Stimulated activated CD4-positive, alpha-beta T cell treated with anti-CD3 and anti-CD28 coated beads, Interleukin-2, amount 100 ng/mL, for 4 hours (primary cell): Measurements from ENCODE around the gene NOSTRIN.
"Not testable (repeated sequence)": the region's sequence is repeated elsewhere in the genome, so short reads cannot be mapped to it uniquely, and the experiment has no call there.

Source experiments
- DNase-seq: peaks from one replicate; pipeline ENCODE4 v3.0.0-alpha.2; 2020; ENCODE audit warnings: low read depth

Gene NOSTRIN

DNA sequence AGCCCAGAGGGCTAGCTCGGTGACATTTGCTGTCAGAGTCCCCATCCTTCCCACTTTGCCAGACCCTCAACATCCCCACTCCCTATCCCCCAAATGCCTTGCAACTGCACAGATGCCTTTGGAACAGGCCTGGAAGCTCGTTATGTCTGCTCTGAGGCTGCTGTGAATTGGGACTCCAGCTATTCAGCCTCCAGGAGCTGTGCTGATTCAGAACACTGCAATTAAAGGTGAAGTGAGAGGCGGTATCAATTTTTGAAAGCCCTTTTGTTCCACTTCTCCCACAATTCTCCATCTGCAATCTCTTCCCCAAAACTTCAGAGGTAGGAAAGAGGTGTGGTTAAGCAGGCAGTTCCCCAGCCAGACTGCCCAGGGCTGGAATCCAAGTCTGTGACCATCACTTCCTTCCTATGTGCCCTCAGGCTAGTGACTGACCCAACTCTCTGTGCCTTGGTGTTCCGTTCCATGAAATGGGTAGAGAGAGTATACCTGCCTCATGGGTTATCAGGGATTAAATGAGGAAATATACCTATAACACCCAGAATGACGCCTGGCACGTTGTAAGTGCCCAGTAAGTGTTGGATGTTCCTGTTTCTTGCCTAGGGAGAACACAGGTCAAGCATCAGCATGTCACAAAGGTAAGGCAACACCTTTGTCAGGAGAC lies 17.5 kb downstream of the NOSTRIN start:
- no peak for DNase-seq

DNA sequence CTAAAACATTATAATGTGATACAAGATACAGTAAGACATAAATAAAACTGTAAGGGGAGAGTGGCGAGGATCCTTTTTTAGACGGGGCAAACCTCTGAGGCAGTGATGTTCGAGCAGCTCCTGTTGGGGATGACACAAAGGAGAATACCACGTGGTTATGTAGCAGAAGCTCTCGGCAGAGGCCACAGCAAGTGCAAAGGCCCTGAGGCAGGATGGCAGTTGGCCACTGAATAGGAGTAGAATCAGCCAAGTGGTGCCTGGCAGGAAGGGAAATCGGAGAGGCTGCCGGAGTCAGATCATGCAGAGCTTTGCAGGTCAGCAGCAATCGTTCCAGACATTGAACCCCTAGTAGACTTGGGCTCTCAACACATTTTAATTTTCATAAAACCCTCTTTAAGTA lies 19.1 kb downstream of the NOSTRIN start:
- no peak for DNase-seq

DNA sequence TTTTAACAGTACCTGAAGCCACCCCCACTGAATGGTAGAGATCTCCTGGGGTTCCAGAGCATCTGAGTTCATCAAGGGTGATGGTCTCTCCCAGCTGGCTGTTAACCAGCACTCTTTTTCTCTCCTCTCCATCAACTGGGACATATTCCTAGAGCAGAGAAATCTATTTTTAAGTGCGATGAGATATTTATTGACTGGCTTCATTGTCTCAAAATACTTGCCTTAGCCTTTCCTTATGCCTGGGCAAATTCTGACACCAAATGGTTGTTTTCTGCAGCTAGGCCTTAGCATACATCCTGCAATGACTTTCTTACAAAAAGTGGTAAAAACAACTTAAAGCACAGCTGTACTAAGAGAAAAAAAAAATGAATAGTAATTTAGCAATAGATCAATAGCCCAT lies 19.6 kb downstream of the NOSTRIN start:
- no peak for DNase-seq

DNA sequence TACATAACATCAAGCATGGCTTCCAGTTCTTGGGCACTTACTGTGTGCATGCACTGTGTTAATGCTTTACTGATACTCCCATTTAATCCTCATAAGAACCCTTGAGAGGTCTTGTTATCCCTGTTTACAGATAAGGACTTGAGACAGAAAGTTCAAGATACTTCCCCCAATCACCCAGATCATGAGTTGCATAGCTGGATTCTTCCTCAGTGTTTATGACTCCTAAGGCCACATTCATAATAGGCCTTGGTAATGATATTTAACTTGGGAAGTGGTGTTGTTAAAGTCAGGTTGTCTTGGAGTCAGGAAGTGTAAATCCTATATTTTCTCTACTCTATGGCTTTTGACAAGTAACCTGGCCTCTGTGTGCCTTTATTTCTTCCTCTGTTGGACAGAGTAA lies 22.7 kb downstream of the NOSTRIN start:
- DNase-seq: no peak

DNA sequence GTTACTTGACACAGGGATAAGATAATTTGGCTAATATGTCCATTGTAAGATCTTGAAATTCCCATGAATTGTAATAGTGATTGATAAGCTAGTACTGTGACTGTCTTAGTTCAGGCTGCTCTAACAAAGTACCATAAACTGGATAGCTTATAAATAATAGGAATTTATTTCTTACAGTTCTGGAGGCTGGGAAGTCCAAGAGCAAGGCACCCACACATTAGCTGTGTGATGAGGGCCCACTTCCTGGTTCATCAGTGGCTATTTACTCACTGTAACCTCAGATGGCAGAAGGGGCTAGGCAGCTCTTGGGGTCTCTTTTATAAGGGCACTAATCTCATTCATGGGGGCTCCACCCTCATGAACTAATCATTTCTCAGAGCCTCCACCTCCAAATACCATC lies 28.5 kb downstream of the NOSTRIN start:
- no peak for DNase-seq

DNA sequence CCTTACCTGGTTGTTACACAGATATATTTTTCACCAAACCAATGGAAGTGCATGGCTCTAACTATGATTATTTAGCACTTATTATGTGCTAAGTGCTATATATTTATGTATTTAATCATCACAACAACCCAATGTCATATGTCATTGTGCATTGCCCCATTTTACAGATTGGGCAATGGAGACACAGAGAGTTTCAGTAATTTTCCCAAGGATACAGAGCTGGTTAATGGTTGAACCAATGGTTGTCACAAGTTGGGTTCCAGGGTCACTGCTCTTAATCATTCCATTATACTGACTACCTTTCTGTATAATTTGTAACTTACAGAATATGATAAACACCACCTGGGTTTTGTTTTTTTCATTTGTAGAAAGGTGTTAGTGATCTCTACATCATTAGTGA lies 29.2 kb downstream of the NOSTRIN start:
- no peak for DNase-seq

DNA sequence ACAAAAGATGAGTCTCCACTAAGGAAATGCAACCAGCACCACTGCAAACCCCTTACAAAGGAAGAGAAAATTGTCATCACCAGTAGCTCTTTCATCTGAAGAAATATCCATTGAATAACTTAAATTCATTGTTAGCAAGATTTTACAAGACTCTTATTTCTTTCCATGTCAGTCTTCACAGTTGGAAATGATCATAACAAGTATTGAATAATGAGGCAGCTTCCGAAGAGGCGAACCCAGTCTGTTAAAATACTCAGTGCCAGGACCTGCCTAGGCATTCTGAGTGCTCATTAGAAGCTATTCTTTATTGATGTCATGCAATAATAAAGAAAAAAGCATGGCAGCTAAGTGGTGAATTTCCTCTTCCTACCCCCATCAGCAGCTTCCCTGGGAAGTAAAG lies 33.5 kb downstream of the NOSTRIN start:
- DNase-seq: no peak

DNA sequence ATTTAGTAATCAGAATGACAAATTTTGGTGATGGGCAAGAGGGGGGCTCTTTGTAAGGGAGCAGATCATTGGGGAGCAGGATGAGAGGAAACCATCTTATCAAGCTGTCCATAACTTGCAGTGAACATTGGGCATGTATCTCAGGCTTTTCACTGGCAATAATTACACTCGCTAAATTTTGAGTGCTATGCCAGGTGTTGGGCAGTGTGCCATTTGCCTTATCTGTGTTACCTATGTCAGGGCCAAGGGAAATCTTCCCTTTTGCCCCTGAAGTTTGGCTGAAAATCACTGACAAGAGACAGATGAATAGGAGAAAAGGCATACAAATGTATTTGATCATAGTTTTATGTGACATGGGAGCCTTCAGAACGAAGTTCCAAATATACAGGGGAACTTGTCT lies 39.0 kb downstream of the NOSTRIN start:
- no peak for DNase-seq

DNA sequence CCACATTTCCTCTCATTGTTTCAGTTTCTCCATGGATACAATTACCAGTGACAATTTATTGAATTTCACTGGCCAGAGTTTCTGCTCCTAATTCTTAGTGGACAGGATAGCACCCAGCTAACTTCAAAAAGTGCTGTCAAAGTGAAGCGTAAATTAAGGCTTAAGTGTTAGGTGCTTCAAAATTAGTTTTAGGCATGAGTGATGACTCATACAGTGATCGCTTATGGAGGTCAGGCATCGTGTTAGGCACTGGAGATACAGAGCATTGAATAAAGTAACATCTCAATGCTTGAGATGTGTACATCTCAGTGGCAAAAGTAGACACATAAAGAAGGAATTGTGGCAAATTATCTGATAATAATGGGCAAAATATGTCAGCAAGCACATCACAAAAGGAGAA lies 40.8 kb downstream of the NOSTRIN start:
- DNase-seq: no peak

DNA sequence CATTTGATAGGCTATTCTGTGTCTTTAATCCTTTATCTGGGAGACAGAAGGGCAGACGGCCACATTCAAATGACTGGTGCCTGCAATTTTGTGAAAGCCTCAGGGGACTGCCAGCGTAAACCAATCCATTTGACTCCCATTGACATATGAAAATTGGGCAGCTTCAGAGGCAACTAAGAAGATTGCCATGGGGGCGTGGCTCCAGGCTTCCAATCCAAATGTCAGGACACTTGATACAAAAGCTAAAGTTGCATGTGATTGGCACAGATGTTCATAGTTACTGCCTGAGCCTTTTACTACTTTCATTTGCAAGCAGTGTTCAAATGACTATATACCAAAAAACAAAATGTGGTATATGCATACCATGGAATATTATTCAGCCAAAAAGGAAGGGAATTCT lies 45.8 kb downstream of the NOSTRIN start:
- no peak for DNase-seq

DNA sequence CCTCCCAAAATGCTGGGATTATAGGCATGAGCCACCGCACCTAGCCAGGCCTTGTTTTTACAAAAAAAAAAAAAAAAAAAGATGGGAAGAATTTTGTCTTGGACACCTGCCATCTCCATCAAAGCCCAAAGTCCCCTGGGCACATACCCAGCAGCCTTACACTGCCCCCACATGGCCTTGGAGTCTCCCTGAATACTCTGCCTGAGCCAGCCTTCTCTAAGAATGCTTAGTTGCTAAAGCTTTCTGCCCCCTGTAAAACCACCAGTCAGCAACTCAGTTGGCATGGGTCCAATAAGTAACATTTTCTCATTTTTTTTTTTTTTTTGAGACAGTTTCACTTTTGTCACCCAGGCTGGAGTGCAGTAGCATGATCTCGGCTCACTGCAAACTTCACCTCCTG lies 47.2 kb downstream of the NOSTRIN start:
- DNase-seq: no peak

DNA sequence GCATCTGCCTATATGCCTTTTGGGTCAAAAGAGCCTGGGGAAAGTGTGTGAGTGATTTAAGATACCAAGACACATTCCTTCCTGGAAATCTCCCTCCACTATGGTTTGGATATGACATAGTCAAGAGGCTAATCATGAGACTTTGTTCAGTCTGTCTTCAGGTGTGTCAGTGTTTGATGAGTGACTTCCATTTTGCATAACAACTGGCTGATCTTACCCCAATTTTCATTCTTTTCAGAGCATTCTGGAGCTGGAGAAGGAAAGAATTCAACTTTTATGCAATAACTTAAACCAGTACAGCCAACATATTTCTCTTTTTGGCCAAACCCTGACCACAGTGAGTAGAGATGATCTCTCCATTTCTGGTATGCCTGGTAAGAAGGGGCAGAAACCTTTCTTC lies 48.4 kb downstream of the NOSTRIN start:
- DNase-seq: no peak

DNA sequence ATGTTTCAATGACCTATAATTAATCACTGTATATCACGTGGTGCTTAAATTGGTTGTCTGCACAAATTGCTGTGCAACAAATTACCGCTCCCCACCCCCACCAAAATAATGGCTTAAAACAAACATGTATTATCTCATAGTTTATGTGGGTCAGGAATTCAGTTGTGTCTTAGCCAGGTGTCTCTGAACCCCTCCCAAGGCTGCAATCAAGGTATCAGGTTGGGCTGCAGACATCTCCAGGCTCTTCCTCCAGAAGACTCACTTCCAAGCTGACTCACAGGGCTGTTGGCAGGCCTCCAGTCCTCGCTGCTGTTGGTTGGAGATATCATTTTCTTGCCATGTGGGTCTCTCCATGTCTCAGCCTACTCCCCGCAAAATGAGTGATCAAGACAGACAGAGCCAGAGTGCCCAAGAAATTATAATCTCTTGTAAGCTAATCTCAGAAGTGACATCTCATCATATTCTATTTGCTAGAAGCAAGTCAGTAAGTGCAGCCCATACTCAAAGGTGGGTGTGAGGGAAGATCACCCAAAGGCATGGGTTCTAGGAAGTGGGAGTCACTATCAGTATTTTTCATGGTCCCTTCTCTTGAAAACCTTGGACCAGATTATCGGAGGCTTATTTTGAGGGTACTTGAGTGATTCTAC lies 49.4 kb downstream of the NOSTRIN start:
- DNase-seq: no peak

DNA sequence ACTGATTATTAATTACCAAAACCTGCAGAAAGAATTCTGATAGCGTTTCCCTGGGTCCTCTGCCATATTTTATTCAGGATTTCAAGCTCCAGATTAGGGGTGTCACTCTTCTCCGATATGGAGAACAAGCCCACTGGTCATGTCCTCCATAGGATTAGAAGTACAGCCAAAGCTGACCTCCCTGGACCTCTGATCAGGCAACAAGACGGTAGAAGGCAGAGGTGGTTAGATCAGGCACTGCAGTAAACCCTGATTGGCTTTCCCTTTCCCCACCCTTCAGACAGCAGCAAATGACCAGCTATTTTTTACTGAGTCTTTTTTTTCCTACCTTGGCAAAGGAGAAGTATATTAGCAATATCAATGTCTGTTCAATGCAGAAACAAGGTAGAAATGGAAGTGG lies 50.0 kb downstream of the NOSTRIN start:
- DNase-seq: no peak

DNA sequence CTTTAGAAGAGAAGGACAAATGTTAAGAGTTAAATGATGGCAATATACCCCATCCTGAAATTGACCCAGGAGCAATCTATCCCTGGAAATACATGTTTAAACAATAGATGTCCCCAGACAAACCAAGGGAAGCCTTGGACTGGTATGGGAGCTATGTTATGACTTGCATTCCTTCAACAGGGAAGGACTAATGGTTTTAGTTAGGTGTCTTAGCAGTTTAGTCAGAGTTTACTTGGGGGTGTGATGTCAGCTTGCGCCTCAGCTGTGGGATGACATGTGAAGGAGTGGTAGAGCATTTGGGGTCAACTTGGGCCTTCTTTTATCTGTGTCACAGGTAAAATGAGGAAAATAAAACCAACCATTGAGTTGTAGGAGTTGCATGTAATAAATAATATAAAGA lies 51.0 kb downstream of the NOSTRIN start:
- DNase-seq: no peak

DNA sequence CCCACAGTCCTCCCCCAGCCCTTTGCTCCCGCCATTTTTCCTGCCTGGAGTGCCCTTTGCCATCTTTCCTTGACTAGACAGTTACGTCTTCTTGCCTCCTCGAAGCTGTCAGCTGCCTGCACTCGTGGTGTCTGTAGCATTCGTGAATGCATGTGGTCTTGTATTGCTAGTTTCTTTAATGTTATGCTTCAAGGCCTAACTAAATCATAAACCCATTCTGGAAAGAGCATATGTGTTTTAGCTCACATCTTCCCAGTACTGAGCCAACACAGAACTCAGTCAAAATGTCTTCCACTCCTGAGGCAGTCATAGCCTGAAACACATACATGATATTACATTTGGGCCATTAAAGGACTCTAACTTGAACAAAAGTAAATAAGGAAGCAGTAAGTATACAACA lies 52.2 kb downstream of the NOSTRIN start:
- DNase-seq: no peak

DNA sequence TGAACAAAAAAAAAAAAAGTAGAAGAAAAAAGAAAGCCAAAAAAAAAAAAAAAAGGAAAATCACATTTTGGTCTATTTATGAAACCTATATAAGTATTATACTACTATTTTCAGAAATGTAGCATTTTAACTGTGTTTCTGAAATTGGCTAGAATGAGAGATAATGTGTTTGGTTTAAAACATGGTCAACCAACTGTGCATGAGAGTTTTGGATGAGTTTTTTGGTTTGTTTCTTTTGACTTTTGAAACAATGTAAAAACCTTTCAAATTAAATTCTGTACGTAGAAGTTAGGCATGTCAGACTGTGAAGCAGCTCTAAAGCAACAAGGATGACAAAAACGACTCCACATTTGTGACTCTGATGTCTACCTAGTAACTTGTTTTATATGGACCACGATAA lies 53.2 kb downstream of the NOSTRIN start:
- DNase-seq: no peak

DNA sequence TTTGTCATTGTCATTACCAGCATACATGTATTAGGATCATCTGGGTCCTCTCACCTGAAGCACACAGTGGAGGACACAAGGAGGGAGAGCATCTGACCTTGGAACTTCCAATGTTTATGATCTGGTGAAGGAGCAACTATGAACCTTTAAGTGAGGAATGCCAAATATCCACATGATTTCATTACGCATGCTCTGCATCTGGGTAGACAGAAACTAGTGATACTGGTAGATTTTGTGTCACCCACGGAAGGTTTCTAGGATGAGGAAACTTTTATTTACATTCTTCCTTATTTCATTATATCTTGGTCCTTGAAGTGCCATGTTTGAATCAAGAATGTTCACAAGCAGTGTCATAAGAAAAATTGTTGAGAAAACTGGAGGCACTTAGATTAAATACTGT lies 55.7 kb downstream of the NOSTRIN start:
- no peak for DNase-seq

DNA sequence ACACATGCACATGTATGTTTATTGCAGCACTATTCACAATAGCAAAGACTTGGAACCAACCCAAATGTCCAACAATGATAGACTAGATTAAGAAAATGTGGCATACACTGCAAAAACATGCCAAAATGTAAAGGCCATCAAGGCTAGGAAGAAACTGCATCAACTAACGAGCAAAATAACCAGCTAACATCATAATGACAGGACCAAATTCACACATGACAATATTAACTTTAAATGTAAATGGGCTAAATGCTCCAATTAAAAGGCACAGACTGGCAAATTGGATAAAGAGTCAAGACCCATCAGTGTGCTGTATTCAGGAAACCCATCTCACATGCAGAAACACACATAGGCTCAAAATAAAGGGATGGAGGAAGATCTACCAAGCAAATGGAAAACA lies 64.7 kb downstream of the NOSTRIN start:
- DNase-seq: not testable (repeated sequence)

DNA sequence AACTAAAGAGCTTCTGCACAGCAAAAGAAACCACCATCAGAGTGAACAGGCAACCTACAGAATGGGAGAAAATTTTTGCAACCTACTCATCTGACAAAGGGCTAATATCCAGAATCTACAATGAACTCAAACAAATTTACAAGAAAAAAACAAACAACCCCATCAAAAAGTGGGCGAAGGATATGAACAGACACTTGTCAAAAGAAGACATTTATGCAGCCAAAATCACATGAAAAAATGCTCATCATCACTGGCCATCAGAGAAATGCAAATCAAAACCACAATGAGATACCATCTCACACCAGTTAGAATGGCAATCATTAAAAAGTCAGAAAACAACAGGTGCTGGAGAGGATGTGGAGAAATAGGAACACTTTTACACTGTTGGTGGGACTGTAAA lies 67.9 kb downstream of the NOSTRIN start:
- DNase-seq: not testable (repeated sequence)

DNA sequence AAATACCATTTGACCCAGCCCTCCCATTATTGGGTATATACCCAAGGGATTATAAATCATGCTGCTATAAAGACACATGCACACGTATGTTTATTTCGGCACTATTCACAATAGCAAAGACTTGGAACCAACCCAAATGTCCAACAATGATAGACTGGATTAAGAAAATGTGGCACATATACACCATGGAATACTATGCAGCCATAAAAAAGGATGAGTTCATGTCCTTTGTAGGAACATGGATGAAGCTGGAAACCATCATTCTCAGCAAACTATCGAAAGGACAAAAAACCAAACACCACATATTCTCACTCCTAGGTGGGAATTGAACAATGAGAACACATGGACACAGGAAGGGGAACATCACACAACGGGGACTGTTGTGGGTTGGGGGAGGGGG lies 68.4 kb downstream of the NOSTRIN start:
- not testable (repeated sequence) for DNase-seq

DNA sequence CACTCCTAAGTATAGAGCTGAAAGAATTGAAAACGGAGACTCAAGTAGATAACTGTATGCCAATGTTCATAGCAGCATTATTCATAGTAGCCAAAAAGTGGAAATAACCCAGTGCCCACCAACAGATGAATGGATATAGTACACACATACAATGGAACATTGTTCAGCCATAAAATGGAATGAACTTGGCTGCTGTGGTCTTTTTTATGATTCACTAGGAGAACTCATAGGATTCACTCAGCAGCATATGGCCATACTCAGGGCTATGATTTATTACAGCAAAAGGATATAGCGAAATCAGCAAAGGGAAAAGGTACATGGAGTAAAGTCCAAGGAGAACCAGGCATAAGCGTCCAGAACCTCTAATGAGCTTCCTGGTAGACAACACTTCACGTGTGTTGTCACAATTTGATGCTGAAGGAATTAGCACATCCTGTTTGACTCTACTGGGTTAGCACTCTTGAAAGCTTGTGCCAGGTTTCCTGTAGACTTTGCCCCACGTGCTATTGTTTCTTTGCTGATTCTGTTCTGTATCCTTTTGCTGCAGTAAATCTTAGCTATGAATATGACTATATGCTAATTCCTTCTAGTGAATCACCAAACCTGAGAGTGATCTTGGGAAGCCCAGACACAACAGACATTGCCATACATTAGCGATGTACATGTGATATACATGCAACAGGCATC lies 72.1 kb downstream of the NOSTRIN start:
- DNase-seq: no peak

DNA sequence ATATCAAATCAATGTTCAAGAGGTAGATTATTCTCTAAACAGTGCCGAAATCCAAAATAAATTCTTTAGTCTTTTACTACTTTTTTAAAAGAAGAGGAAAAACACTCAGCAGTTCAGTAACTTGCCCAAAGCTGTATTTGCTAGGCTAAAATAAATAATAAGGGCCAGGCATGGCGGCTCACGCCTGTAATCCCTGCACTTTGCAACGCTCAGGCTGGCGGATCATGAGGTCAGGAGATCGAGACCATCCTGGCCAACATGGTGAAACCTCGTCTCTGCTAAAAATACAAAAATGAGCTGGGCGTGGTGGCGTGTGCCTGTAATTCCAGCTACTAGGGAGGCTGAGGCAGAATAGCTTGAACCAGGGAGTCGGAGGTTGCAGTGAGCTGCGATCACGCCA lies 79.7 kb downstream of the NOSTRIN start:
- DNase-seq: not testable (repeated sequence)

DNA sequence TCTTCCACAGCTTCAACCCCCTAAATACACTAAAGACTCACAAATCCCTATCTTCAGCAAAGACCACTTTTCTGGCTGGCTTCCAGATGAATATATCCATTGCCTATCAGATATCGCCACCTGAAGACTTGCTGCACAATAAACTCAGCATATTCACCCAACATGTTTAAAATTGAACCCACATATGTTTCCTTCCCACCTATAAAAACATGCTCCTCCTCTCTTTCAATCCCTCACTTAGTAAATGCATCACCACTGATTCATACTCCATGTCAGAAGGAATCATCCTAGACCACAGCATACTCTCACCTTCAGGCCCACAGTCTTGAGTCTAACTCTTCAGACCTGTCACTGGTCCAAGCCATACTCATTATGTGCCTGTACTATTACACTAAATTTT lies 82.5 kb downstream of the NOSTRIN start:
- no peak for DNase-seq
